HepG2 (cell line): ENCODE results near the gene BLCAP. TPM values are rescaled to one million over a fixed set of nuclear protein-coding genes. Genes with fewer than 3 reads are reported as not detected.
"Not testable (repeated sequence)": the region's sequence is repeated elsewhere in the genome, so short reads cannot be mapped to it uniquely, and the experiment has no call there.

Experiments
- ATAC-seq: fragments of 200-7000 bp; cut with Tn5 transposase; 3 replicates; pipeline ENCODE4 v1.9.1; 2020; ENCODE audit warnings: mild to moderate bottlenecking, moderate library complexity
- BruUV-seq: library from RNA; stranded (reverse); fragments of 400-500 nt; replicated peaks from 2 replicates; lab custom pipeline; 2021; lab: Mats Ljungman, UMichigan
- CTCF ChIA-PET: fragments of 300-600 bp; formaldehyde crosslinking; extraction: SDS; loops from one replicate; lab custom pipeline; 2021; ENCODE audit warnings: low total read pairs, inconsistent platforms, low intra/inter-chr PET ratio; lab: Yijun Ruan, JAX
- POLR2A ChIA-PET: fragments of 350-600 bp; sonication (Branson Sonifier 250); formaldehyde crosslinking; loops from one replicate; lab custom pipeline; 2020; ENCODE audit warnings: antibody characterized with exemption, inconsistent platforms; lab: Yijun Ruan, JAX
- DNase-seq: peaks from one replicate; pipeline ENCODE4 v3.0.0-alpha.2; 2015; ENCODE audit warnings: low spot score
- FAIRE-seq: peaks from 3 replicates; lab custom pipeline; 2011; peaks lifted over from hg19 to GRCh38; lab: Jason Lieb, UNC
- H2AFZ ChIP-seq: one replicate; pipeline ENCODE4 v1.6.1; 2011; ENCODE audit warnings: low read length, inconsistent platforms
- H3K27ac ChIP-seq: fragments of 300-600 bp; 3 replicates; pipeline ENCODE4 v1.8.0; 2011; ENCODE audit warnings: mixed run types, mild to moderate bottlenecking, mixed read lengths, low read length, inconsistent platforms; ENCODE audit not compliant: insufficient read depth; ENCODE audit errors: extremely low read length
- H3K27me3 ChIP-seq, 2 experiments: fragments of 200-600 bp in 1 of 2; 2 replicates in 1 of 2; 3 replicates in 1 of 2; pipeline versions ENCODE4 v1.6.0 to v1.8.0; 2011; ENCODE audit warnings: low read length in 2 of 2, mild to moderate bottlenecking in 2 of 2, moderate library complexity in 2 of 2, inconsistent platforms in 1 of 2; ENCODE audit not compliant: insufficient read depth in 2 of 2, control insufficient read depth in 1 of 2
- H3K36me3 ChIP-seq, 2 experiments: fragments of 200-600 bp in 1 of 2; replicated peaks in 1 of 2; 2 replicates in 1 of 2; 3 replicates in 1 of 2; pipeline versions ENCODE4 v1.5.1 to v1.8.0; 2011; ENCODE audit warnings: low read length in 2 of 2, inconsistent platforms in 1 of 2; ENCODE audit not compliant: insufficient read depth in 2 of 2, control insufficient read depth in 1 of 2
- H3K4me1 ChIP-seq: 2 replicates; pipeline ENCODE4 v1.5.1; 2012; ENCODE audit warnings: low read length, inconsistent platforms; ENCODE audit not compliant: insufficient read depth
- H3K4me2 ChIP-seq: 2 replicates; pipeline ENCODE4 v1.6.0; 2011; ENCODE audit warnings: low read depth, low read length, inconsistent platforms
- H3K4me3 ChIP-seq, 3 experiments: fragments of 200-600 bp in 1 of 3; sonication (generic), shearing (Covaris generic) in 1 of 3; replicated peaks in 1 of 3; 2 replicates each; pipeline ENCODE4 v1.5.1; 2011 to 2016; ENCODE audit warnings: low read length in 3 of 3, inconsistent platforms in 2 of 3, low read depth in 2 of 3, mild to moderate bottlenecking in 2 of 3, control low read depth in 1 of 3, mixed read lengths in 1 of 3; ENCODE audit not compliant: insufficient read depth in 1 of 3
- H3K79me2 ChIP-seq: one replicate; pipeline ENCODE4 v1.6.1; 2011; ENCODE audit warnings: low read length, inconsistent platforms; ENCODE audit not compliant: insufficient read depth
- H3K9ac ChIP-seq: 2 replicates; pipeline ENCODE4 v1.6.0; 2011; ENCODE audit warnings: mild to moderate bottlenecking, low read depth, low read length, inconsistent platforms; ENCODE audit not compliant: insufficient read depth
- H3K9me3 ChIP-seq: 2 replicates; pipeline ENCODE4 v1.5.1; 2012; ENCODE audit warnings: mild to moderate bottlenecking, low read length
- H4K20me1 ChIP-seq: 2 replicates; pipeline ENCODE4 v1.6.0; 2011; ENCODE audit warnings: inconsistent platforms, mild to moderate bottlenecking, low read length, moderate library complexity; ENCODE audit not compliant: insufficient read depth
- FOXA1 ChIP-seq, 2 experiments: fragments of 450-650 bp in 1 of 2; sonication (generic) in 1 of 2; formaldehyde crosslinking in 1 of 2; IDR thresholded peaks; 2 replicates each; pipeline versions ENCODE4 v1.4.0 to v1.6.1; 2016 to 2020; ENCODE audit warnings: missing genetic modification reagents in 1 of 2
- HOXA7 ChIP-seq: sonication (generic); formaldehyde crosslinking; IDR thresholded peaks from 2 replicates; pipeline ENCODE4 v1.8.1; 2022; ENCODE audit warnings: mild to moderate bottlenecking, missing genetic modification reagents, moderate library complexity
- POLR2AphosphoS2 ChIP-seq: IDR thresholded peaks from 2 replicates; pipeline ENCODE4 v1.6.1; 2011; ENCODE audit warnings: low read depth, low read length, improper control_type of control experiment
- RFX1 ChIP-seq: fragments of 450-650 bp; IDR thresholded peaks from 2 replicates; pipeline ENCODE4 v1.6.1; 2017
- RFX3 ChIP-seq: IDR thresholded peaks from 2 replicates; pipeline ENCODE4 v1.6.1; 2016; ENCODE audit warnings: missing biosample characterization, missing genetic modification reagents
- ZNF143 ChIP-seq: sonication (generic); formaldehyde crosslinking; IDR thresholded peaks from 2 replicates; pipeline ENCODE4 v1.4.0; 2020; ENCODE audit warnings: missing genetic modification reagents
- ZNF331 ChIP-seq: sonication (generic); formaldehyde crosslinking; IDR thresholded peaks from 2 replicates; pipeline ENCODE4 v1.4.0; 2020; ENCODE audit warnings: missing genetic modification reagents
- WGBS: methylation state at CpG from one replicate; pipeline ENCODE4 v1.1.6; 2017; ENCODE audit warnings: low lambda C conversion rate; 5-methylcytosine and 5-hydroxymethylcytosine counted together
- in situ Hi-C: cut with HindIII; loops from 2 replicates; pipeline ENCODE4 v1.10.0; 2017; ENCODE audit warnings: low pct_unique_long_range_greater_than_20kb; ENCODE audit not compliant: extremely low pct_ligation_motif_present
- intact Hi-C: fragments of 100-400 bp; cut with micrococcal nuclease; formaldehyde crosslinking; loops from one replicate; pipeline ENCODE4 v1.10.0; 2022; ENCODE audit not compliant: unreplicated experiment
- polyA plus RNA-seq, 8 experiments: library from polyadenylated mRNA; depleted of rRNA in 3 of 8; stranded (reverse) in 7 of 8; unstranded in 1 of 8; fragments of >200 nt; fragmentation: Illumina TruSeq in 4 of 8; extraction: Trizol in 4 of 8; gene quantifications; 2 replicates each; pipeline versions ENCODE4 v1.2.1 to v1.2.3, GENCODE V29; 2011 to 2016; ENCODE audit warnings: low read depth in 4 of 8, missing spikeins in 1 of 8, mixed read lengths in 1 of 8; ENCODE audit not compliant: insufficient read depth in 1 of 8
- total RNA-seq, 5 experiments: library from RNA; depleted of rRNA; stranded (reverse); fragments of >200 nt; fragmentation: Illumina TruSeq; extraction: Trizol; gene quantifications; 2 replicates each; pipeline ENCODE4 v1.2.3, GENCODE V29; 2016; ENCODE audit warnings: low read depth in 1 of 5
- TF ChIP-seq, protein P1 (sequence below): sonication (generic); formaldehyde crosslinking; IDR thresholded peaks from 2 replicates; pipeline ENCODE4 v1.4.0; 2020; ENCODE audit warnings: missing genetic modification reagents

The BLCAP gene
- total and polyA plus RNA-seq, 2 of the 13 experiments (the other 11 are each of a cell fraction or from before 2014, with no cell fraction given), result 52.4 to 86.8 TPM

DNA sequence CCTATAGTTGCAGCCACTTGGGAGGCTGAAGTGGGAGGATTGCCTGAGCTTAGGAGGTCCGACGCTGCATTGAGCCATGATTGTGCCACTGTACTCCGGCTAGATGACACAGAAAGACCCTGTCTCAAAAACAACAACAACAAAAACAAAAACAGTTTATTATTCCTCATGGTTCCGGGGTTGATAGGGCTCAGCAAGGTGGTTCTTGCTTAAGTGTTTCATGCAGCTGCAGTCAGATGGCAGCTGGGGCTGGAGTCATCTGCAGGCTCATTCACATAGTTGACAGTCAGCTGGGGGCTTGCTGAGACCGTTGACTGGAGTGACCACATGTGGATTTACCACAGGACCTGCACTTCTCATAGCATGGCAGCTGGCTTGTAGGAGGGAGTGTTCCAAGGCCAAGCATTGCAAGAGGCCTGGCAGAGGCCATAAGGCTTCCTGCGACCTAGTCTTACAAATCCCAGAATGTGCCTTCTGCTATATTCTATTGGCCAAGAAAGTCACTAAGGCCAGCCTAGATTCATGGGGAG, 35.5 kb downstream of the BLCAP start:
- BruUV-seq, result no TSS peak
- Histone ChIP-seq H3K4me2 (no peak overlapping the region), H4K20me1 (no peaks in the 10 kb centered on the region), H2AFZ (no peak overlapping the region), H3K9ac (no peak overlapping the region), H3K27me3 (no peaks in the 10 kb centered on the region), H3K4me3 (no peak overlapping the region), H3K36me3 (no peaks in the 10 kb centered on the region), H3K27ac (no peak overlapping the region), H3K79me2 (no peaks in the 10 kb centered on the region), H3K9me3 (no peaks in the 10 kb centered on the region), H3K4me1 (no peaks in the 10 kb centered on the region)
- DNase-seq, result no peak
- FAIRE-seq, result no peak
- CTCF ChIA-PET, result no interaction called here
- POLR2A ChIA-PET, result no interaction called here
- intact Hi-C loops, result no loop called here
- ATAC-seq, result no peak
- in situ Hi-C loops, result no loop called here
- WGBS, result 90% methylated on average over 6 of the region's 6 CpGs
- TF ChIP-seq ZNF143 (CRISPR knock-in tag) (no peak), ZNF331 (CRISPR knock-in tag) (peak; percentile 96)

DNA sequence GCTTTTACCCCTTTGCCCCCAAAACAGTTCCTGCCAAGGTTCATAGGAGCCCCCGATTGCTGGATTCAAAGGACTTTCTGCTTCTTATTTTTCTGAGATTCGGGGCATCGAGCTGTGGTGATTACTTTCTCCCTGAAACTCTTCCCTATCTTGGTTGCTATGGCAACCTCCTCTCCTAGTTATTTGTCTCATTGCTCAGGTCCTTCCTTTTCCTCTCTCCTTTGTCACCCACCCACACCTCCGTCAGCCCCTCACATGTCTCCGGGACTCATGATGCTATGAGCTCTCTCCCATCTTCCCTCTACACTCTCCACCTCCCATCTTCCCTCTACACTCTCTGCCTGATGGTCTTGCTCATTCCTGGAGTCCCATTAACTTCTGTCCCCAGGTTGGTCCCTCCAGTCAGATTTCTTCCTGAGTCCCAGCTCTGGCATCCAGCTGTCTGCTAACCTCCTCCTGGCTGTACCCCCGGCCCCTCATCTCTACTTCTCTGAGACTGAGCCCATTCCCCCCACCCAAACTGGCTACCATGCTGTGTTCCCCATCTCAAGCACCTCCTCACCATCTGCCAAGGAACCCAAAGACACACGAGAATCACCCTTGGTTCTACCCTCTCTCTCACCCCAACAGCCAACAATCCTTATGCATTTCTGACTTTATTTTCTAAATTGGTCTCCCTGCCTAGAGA, 36.9 kb downstream of the BLCAP start:
- Histone ChIP-seq H2AFZ (no peak overlapping the region), H3K27me3 (no peaks in the 10 kb centered on the region), H4K20me1 (no peaks in the 10 kb centered on the region), H3K4me3 (no peak overlapping the region), H3K9ac (no peak overlapping the region), H3K4me2 (no peak overlapping the region), H3K79me2 (no peaks in the 10 kb centered on the region), H3K27ac (no peak overlapping the region), H3K9me3 (no peaks in the 10 kb centered on the region), H3K4me1 (no peaks in the 10 kb centered on the region), H3K36me3 (no peaks in the 10 kb centered on the region)
- in situ Hi-C loops (no loop called here), intact Hi-C loops (no loop called here)
- DNase-seq (no peak), FAIRE-seq (no peak), ATAC-seq (no peak)
- TF ChIP-seq POLR2AphosphoS2, result 0 out of 2 replicates have a peak, but pooled peaks have one; percentile 18
- TF ChIP-seq, protein P1, sequence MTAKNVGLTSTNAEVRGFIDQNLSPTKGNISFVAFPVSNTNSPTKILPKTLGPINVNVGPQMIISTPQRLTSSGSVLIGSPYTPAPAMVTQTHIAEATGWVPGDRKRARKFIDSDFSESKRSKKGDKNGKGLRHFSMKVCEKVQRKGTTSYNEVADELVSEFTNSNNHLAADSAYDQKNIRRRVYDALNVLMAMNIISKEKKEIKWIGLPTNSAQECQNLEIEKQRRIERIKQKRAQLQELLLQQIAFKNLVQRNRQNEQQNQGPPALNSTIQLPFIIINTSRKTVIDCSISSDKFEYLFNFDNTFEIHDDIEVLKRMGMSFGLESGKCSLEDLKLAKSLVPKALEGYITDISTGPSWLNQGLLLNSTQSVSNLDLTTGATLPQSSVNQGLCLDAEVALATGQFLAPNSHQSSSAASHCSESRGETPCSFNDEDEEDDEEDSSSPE (CRISPR knock-in tag), result no peak
- 0 out of 2 replicates have a peak, but pooled peaks have one; percentile 14 for TF ChIP-seq RFX3 (CRISPR knock-in tag)
- peak; percentile 59; the same call in 1 of the 2 replicates for TF ChIP-seq RFX1
- 0 out of 2 replicates have a peak, but pooled peaks have one; percentile 5 for TF ChIP-seq FOXA1 (IDR thresholded peaks at IDR 0.05)
- TF ChIP-seq FOXA1 (CRISPR knock-in tag; IDR thresholded peaks at IDR 0.05), result no peak
- no peak for TF ChIP-seq HOXA7 (CRISPR knock-in tag)
- 73% methylated on average over 7 of the region's 7 CpGs for WGBS
- BruUV-seq, result no TSS peak
- POLR2A ChIA-PET, result no interaction called here
- CTCF ChIA-PET, result no interaction called here

DNA sequence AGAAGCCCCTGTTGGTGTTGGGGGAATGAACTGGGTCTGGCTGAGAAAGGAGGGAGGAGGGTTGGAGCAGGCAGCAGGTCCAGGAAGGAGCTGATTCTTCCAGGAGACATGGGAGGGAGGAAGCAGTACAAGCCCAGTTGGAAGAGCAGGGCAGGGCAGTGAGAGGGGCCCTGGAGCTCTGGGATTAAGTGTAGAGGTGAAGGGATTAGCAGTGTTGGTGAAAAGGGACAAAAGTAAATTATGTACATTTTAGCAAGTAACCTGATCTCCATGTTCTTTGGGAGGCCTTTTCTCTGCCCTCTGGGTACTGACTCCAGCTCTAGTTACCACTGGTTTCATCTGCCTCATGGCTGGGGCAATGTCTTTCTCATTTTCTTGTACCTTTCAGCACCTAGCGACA, 41.5 kb downstream of the BLCAP start:
- CTCF ChIA-PET, H3K4me2 ChIP-seq, DNase-seq, H3K27me3 ChIP-seq, POLR2A ChIA-PET, H4K20me1 ChIP-seq, H3K79me2 ChIP-seq, H2AFZ ChIP-seq, intact Hi-C loops, ATAC-seq, H3K27ac ChIP-seq, H3K9me3 ChIP-seq, H3K36me3 ChIP-seq, BruUV-seq, H3K9ac ChIP-seq, in situ Hi-C loops, H3K4me3 ChIP-seq, H3K4me1 ChIP-seq: not testable (repeated sequence)
- FAIRE-seq, result peak; percentile 69
- 63% methylated on average over 1 of the region's 1 CpG for WGBS
